Esophagus mucosa (tissue), 1 donor: ENCODE results near the gene HSD11B2. TPM values are rescaled to one million over a fixed set of nuclear protein-coding genes. Genes with fewer than 3 reads are reported as not detected.

Experiments used
- ATAC-seq: fragments of 200-7000 bp; cut with Tn5 transposase; one replicate; pipeline ENCODE4 v1.9.1; 2020
- total RNA-seq: library from RNA; stranded (reverse); gene quantifications from one replicate; pipeline ENCODE4 v1.2.4, GENCODE V29; 2023
- donor health status: DM: yes; HTN: yes; CAD: no.

Gene HSD11B2
- total RNA-seq, 1 donor from 2014 or later = 6.6 TPM

DNA sequence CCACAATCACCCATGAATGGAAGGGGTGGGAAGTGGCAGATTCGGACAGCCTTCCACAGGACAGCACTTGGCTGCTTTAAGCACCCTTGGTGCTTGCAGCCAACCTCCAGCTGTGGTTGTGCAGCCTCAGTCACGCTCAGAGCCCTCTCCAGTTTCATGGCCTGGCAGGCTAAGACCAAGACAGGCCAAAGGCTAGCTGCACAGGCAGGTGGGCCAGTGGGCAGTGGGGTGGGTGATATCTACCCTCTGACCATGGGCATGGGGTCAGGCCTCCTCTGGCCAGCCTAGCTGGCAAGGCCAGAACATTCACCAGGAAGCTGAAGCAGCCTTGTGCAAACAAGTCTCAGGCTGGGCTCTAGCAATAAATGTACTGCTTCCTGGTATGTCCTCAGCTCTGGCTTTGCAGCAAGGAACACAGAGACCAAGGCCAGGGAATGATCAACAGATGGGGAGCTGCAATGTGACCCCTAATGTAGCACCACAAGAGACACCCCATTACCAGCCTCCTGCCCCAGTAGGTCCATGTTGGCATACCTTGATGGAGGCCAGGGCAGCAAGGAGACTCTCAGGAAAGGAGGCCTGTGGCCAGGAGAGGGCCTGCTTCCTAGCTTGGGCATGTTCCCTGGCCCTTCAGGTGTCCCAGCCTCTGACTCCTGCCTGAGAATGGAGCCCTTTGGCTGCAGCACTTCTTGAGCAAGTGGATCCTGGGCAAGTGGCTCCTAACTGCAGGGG is 20.9 kb downstream of the HSD11B2 start:
- ATAC-seq = peak; percentile 22

DNA sequence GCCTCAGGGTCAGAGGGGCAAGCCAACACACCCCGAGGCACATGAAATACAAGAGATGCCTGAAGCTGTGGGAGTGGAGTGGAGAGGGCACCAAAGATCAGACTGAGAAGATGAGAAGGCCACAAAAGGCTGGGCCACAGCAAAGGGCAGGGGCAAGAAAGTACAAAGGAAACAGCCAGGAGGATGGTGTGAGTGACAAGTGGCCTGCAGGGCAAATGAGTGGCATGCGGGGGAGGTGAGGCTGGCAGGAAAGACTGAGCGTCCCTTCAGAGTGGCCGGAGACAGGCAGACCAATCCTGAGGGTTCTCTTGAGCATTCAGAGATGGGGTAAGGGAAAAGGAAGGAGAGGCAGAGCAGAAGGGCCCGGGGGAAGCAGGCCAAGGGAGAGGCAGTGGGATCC is 23.2 kb downstream of the HSD11B2 start:
- ATAC-seq = no peak

DNA sequence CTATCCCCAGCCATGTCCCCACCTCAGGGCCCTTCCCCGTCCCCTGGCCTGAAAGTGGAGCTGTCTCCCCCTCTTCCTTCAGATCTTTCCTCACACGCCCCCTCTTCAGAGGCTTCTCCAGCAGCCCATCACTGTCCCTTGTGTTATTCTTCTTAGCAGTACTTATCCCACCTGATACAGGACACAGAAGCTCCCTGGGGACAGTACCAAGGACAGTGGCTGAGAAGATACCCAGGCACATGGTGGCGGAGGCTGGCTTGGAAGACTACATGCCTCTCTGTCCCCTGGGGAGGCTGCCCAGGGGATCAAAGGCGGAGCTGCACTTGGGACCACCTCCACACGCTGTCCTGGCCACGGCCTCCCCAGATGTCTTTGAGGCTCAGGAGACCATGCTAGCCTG is 23.9 kb downstream of the HSD11B2 start:
- no peak for ATAC-seq

DNA sequence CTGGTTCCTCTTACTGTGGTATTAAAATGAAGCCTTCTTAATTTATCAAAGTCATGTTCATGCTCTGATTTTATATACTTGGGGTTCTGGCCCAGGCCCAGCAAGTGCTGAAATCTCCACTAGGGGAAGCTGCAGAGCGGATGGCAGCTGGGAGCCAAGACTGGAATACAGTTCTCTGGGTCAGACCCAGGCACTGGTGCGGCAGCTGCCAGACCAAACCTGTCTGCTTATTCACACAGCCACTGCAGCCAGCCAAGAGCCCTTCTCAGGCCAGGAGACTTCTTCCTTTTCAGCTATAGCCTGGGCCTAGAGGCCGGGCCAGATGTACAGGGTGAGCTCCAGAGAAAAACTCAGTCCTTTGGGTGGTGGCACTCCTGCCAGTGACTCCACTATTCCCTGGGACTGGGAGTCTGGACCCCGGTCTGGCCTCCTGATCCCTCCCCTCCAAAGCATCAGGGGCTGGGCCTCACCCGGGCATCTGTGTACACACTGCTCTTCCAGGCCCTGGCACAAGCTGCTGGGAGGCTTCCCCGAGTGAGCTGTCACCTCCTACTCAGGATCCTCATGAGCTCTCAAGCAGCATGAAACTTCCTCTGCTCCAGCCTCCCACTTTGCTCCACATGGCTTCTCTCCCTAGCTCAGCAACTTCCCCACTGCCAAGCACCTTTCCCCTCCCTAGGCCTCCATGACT is 25.6 kb downstream of the HSD11B2 start:
- ATAC-seq = peak; percentile 63

DNA sequence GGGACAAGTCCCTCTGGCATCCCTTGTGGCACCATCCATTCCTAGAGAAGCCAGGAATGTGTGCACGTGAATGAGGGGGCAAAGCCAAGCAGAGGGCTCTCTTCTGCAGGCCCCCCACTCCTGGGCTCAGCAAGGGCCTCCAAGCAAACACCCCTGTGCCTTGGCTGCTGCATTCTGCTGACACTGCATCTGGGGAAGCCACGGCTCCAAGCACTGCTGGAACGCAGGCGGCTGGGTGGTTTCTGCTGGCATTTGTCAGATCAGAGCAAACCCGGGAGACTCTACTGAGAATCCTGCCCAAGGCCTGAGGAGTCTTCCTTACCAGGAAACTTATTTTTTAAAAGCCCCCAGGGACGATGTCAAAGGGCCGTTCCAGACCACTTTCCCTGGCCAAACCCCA is 26.7 kb downstream of the HSD11B2 start:
- ATAC-seq = no peak

DNA sequence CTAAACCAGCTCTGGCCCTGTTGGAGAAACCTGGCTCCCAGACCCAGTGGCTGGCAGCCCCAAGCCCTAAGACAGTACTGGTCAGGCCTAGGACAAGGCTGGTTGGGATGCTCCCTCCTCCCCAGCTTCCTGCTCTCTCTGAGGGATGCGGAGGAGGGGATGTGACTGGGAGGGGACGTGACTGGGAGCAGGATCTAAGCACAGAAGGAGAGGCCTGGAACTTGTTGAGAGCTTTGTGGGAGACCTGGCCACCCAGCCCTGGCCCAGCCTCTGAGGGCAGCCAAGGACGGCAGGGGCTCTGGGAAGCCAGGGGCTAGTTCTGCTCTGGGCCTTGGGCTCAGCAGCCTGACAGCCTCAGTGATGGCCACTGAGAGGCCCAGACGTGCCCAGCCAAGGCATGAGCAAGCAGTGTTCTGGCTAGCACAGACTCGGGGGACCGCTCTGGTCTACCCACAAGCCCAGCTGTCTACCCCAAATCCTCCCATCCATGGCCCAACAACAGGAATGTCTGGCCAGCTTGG is 27.3 kb downstream of the HSD11B2 start:
- no peak for ATAC-seq

DNA sequence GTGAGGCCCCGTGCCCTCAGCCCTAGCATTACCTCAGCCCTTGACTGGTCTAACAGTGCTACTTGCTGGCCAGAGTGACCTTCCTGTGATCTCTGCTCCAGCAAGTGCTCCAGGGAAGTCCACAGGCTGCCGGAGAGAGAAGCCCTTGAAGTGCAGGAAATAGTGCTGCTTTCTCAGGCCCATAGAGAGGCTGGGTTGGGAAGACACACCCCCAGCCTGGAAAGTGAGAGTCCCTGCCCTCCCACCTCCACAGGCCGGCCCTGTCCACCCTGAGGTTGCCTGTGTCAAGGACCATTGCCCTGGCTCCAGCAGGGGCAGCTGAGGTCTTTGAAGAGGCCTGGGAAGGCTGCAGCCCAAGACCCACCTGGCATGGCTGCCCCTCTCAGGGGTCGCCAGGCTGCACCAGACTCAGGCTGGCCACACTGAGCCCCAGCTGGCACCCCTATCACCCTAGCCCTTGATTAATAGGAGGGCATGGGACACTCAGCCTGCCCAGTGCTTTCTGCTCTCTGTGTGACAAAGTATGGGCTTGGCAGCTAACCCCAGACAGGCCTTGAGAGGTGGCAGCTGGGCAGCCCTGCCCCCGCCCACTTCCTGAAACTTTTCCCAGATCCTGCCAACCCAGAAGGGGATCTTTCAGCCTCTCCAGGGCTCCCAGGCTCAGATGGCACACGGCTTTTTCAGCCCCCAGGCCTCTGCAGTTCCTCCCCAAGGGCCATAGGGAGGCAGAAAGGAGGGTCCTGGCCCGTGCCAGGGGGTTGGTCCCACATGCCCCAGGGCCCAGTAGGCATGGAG is 28.3 kb downstream of the HSD11B2 start:
- ATAC-seq = no peak

DNA sequence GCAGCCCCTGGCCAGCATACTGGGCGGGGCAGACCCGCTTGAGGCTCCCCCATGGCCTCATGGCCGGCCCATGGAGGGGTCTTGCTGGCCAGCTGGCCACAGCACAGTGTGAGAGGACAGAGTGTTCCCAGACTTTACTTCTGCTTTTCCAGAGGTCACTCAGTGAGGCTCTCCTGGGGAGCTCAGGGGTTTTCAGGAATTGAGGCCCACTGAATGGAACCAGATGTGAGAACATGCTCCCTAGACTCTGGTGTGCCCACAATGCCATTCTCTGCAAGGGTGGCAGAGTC is 28.9 kb downstream of the HSD11B2 start:
- ATAC-seq = no peak

DNA sequence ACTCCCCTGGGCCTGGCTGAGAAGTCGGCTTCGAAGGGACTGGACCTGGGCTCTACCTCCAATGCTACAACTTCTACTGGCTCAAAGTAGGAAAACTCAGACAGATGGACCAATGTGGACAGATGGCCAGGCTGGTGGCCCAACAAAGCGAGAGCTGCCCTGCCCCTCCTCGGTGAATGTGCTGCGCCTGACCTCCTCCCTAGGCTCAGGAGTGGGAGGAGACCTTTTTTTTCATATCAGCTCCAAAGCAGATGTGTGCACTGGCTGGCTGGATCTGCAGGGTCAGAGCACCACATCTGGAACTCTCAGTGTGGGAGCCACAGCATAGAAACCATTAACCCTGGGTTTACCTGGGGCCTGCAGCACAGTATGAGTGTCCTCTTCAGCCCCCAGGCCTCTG is 29.2 kb downstream of the HSD11B2 start:
- no peak for ATAC-seq

DNA sequence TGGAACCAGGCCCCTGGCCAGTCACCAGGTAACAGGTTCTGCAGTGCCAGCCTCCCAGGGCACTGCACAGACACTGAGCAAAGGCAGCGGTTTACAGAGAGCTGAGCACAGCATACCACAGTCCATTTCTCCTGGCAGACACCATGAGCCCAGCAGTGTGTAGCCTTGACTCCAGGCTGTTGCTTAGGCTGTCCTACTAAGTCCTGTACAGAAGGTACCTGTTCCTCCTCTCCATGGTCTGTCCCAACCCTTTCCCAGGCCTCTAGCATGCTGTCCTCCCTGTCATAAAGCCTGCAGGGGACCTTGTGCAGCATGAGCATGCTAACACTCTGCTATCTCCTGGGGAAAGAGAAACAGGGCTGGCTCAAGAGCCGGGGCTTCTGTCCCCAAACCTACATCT is 30.0 kb downstream of the HSD11B2 start:
- no peak for ATAC-seq

DNA sequence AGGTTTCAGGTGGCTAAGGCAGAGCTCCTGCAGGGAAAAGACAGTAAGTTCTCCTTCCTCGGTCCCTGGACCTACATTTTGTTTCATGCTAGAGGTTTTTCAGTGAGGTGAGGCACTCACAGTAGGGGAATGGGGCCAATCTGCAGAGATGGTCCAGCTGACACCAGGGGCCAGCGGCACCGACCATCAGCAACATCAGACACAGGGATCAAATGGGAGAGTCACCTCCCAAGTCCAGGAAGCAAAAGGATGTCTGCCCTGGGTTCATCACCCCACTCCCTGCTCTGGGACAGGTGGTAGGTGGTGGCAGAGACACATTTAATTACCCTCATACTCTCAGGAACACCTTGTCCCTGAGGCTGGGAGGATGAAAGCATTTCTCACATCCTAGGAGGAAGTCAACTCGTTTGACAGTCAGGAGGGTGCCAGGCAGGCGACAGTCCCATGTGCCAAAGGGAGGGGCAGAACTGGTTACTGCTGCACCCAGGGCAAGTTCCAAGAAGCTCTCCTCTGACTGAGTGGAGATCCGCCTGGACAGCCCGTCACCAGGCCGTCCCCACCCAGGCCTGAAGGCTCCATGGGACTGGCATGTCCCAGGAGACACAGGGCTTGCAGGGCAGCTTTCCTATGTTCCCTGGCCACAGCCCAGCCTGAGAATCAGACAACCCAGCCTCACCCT is 30.8 kb downstream of the HSD11B2 start:
- peak; percentile 89 for ATAC-seq

DNA sequence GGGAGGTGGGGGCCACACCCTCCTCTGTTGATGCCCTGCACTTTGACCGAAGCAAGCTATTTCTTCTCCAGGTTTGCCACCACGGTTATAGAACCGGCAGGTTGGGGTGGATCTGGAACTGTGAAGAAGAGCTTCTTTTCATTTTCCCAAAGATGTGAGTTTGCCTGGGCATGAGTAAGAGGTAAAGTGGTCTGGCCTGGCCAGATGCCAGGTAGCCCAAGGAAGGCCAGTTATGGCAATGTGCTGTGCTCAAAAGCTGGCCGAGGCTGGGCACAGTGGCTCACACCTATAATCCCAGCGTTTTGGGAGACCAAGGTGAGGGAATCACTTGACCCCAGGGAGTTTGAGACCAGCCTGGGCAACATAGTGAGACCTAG is 31.3 kb downstream of the HSD11B2 start:
- no peak for ATAC-seq

DNA sequence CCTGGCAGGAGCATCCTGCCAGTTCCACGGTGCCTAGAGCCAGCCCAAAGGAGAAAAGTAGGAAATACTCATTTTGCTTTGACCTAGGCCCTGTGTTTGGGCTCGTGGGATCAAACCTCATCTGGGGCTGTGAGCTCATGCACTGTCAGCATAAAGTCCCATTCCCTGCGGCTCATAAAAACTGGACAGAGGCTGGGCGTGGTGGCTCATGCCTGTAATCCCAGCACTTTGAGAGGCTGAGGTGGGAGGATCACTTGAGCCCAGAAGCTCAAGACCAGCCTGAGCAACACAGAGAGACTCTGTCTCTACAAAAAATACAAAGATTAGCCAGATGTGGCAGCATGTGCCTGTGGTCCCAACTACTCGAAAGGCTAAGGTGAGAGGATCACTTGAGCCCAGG is 32.1 kb downstream of the HSD11B2 start:
- no peak for ATAC-seq

DNA sequence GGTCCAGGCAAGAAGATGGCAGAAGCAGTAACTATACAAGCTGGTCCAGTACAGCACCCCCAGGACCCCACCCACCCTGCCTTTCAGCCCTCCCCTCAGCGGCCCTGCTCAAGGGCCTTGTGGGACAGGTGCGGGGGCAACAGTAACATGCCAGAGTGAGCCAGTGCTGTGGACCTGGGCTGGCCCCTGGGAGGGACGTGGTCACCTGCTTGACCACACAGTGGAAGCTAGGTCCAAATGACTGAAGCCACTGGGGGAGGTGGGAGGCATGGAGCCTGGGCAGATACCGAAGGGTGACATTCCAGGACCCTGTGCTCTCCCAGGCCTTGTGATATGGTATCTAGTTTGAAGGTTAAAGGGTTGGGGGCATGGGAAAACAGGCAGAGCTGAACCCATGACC is 32.8 kb downstream of the HSD11B2 start:
- no peak for ATAC-seq

DNA sequence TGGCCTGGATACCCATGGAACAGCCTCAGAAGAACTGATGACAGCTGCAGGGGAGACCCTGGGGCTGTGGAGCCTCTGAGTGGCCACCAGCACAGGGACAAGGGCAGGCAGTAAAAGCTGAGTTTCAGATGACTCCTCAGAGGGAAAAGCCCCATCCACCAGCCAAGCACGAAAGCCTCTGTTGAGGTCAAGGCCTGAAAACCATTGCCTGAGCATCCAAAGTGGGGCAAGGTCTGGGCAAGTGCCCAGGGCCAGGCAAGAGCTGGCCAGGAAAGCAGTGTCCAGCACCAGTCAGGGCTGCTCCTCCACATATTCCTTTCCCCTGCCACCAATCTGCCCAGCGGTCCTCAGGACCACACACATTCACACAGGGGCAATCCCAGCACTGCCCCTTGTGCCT is 33.6 kb downstream of the HSD11B2 start:
- no peak for ATAC-seq

DNA sequence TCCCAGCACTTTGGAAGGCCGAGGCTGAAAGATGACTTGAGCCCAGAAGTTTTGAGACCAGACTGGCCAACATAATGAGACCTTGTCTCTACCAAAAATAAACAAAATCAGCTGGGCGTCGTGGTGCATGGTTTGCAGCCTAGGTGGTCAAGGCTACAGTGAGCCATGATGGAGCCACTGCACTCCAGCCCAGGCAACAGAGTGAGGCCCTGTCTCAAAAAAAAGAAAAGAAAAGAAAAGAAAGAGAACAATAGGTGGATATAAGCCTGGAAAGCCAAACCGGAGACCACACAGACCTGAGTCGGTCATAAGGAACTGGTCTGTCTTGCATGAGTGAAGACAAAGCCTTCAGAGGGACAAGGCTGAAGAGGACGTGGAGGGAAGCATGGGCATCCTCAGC is 35.7 kb downstream of the HSD11B2 start:
- no peak for ATAC-seq

DNA sequence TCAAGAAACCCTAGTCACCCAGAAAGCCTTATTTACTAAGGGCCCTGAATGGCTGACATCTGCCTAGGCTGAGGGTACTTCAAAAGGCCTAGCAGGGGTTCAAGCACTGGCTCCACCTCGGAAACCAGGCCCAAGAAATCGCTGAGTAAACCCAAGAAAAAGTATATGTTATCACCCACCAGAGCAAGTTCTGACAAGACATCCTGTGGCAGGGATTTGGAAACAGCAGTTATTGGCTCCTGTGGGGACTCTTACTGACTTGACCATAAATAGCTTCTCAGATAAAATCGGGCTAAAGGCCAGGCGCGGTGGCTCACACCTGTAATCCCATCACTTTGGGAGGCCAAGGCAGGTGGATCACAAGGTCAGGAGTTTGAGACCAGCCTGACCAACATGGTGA is 37.8 kb downstream of the HSD11B2 start:
- peak; percentile 12 for ATAC-seq

DNA sequence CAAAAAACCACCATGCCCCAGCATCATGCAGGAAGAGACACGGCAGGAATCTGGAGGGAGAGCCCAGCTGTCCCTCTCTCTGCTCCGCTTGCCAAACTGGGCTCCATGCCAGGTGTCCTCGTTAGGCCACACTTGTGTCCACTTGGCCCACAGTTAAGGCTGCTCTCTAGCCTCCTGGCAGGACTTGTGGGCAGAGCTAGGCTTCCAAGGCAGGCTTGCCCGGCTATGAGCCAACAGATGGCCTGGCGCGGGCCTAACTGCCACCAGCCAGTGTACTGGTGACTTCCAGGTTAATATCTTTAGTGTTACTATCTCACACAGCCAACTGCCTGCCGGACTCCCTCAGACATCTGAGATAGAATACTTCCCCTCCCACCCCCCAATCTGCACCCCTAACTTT is 39.4 kb downstream of the HSD11B2 start:
- no peak for ATAC-seq

DNA sequence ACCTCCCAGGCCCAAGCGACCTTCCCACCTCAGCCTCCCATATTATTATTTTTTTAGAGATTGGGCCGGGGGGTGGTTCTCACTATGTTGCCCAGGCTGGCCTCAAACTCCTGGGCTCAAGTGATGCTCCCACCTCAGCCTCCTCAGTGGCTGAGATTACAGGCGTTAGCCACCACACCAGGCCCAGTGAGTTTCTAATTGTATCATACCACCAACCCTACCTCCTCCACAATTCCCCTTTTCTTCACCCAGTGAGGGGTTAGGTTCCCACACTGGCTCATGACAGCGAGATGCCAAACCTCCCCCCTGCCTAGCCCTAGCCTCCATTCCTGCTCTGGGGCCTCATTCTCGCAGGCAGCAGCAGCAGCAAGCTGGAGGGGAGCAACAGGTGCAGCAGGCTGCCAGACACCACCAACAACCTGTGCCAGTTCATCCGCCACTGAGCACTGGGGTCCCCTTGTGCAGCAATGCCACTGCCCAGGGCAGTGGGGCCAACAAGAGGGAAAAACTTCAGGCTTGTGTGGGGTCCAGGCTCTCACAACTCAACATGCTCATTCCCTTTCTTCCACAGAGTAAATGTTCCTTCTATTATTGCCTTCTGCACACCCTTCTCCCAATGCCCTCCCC is 41.0 kb downstream of the HSD11B2 start:
- no peak for ATAC-seq

DNA sequence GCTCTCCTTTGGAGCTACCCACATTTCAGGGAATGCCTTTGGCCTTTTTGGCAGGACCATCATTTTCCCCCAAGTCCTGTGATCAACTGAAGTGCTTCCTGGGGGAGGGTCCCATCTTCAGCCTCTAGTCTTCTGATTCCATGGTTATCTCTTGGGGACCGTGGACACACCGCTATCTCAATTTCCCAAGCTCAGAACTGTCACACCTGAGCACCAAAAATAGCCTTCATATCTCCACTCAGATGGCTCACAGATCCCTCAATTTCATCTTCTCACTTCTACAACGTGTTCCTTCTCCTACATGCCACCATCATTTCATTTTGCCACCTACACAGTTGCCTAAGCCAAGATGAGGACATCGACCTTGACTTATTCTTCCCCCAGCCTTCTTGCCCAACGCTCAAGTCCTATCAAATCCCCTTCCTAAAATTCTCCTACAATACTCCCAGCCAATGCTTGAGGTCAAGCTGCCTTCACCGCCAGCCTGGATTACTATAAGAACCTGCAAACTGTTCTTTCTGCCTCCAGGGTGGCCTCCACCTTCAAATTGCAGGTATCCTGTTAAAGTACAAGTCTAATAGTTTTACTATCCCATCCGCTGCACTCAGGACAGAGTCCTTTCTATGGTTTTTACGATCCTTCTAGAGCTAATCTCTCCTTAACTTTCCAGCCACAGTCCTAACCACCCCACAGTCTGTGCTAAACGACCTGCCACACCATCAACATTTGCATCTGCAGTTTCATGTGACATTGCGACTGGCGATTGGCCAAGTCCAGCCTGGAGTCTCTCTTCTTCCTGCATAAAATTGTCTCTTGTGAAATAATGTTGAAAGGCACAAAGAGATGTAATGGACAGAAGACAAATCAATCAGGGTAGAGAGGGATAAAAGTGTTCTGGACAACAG is 43.9 kb downstream of the HSD11B2 start:
- no peak for ATAC-seq

DNA sequence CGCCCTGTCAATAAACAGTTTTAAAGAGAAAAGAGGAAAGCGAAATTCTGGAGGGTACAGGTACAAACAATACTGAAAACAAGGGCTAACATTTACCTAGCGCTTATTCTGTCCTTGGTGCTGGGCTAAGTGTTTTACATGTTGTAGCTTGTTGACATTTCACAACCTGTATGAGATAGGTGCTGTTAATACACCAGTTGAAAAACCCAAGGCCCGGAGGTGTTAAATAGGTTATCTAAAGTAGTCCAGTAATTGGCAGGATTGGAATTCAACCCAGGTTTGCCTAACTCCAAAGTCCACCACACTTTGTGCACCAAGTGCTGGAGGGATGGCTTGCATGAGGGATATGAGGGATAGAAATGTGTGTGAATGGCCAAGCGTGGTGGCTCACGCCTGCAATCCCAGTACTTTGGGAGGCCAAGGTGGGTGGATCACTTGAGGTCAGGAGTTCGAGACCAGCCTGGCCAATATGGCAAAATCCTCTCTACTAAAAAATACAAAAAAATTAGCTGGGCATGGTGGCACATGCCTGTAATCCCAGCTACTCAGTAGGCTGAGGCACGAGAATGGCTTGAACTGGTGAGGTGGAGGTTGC is 47.1 kb downstream of the HSD11B2 start:
- ATAC-seq = no peak
